KOPT-K1 (cell line): ENCODE results near the gene MTA1.

ENCODE experiments used
- H3K27ac ChIP-seq: fragments of 200-600 bp; sonication (generic); 2 replicates; pipeline ENCODE4 v1.5.1; 2016; ENCODE audit warnings: antibody characterized with exemption, mild to moderate bottlenecking, low read depth, low read length; ENCODE audit not compliant: poor library complexity, severe bottlenecking
- H3K36me3 ChIP-seq: fragments of 200-600 bp; sonication (generic); 2 replicates; pipeline ENCODE4 v1.5.1; 2017; ENCODE audit warnings: antibody characterized with exemption, mild to moderate bottlenecking, low read length, moderate library complexity; ENCODE audit not compliant: insufficient read depth
- H3K9me3 ChIP-seq: fragments of 200-600 bp; sonication (generic); 2 replicates; pipeline ENCODE4 v1.5.1; 2017; ENCODE audit warnings: antibody characterized with exemption, low read length, mild to moderate bottlenecking; ENCODE audit not compliant: insufficient read depth, poor library complexity, severe bottlenecking

The MTA1 gene

DNA sequence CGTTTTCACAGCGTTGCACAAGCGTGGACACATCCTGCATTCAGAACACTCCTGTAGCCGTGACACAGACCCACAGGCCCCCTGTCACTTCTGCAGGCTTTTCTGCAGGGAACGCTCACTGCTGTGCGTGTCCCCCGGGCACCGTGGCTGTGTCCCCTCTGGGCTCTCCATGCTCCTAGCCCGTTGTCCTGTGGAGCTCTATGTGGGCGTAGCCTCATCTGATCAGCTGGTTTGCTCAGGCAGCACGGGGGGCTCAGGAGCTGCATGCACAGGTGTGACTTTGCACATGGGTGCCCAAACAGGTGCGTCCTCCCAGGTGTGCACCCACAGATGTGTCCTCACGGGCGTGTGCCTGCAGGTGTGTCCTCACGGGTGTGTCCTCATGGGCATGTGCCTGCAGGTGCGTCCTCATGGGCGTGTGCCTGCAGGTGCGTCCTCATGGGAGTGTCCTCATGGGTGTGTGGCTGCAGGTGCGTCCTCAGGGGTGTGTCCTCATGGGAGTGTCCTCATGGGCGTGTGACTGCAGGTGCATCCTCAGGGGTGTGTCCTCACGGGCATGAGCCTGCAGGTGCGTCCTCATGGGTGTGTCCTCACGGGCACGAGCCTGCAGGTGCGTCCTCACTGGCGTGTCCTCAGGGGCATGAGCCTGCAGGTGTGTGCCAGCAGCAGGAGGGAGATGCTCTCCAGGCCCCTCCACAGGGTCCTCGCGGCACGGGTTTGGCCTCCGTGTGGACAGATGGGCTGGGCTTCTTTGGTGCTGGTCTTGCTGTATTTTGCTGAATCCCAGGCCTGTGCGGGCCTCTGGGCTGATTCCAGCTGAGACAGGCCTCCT is 17.5 kb downstream of the MTA1 start:
- H3K27ac ChIP-seq: no peak overlapping the region
- H3K9me3 ChIP-seq: peaks cover 7% of the 10 kb centered on the region
- peaks cover 84% of the 10 kb centered on the region for H3K36me3 ChIP-seq

DNA sequence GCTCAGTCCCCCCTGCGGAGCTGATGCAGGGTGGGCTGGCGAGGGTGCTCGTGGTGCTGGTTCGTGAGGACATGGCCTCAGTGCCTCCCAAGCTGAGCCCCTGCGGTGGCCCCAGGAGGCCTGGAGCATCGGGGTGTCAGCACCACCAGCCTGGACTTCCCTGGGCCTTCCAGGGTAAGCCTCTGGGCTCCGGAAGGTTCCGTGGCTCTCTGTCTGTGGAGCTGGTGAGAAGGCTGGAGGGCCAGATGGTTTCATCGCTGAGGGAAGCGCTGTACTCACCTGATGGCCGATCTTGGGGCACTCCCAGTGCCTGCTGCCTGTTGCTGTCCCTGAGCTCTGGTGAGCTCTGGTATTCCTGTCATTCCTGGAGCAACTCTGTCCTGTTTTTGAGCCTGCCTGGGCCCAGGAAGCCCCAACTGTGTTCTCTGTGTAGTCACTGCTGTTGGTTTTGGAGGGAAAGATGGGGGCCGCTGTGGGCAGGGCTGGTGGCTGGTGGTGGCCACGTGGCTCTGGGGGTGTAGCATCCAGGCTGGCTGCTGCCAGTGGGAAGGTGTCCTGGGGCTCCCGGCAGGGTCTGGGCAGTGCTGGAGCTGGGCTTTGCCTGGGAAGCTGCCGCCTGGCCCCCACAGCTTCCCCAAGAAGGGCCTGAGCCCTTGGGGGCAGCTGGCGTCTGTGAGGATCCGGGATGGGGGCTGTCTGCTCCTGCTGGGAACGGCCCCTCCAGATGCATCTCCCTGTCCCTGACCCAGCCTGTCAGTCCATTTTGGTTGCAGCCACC is 18.3 kb downstream of the MTA1 start:
- Histone ChIP-seq H3K9me3 (peaks cover 7% of the 10 kb centered on the region), H3K36me3 (peaks cover 88% of the 10 kb centered on the region), H3K27ac (no peak overlapping the region)

DNA sequence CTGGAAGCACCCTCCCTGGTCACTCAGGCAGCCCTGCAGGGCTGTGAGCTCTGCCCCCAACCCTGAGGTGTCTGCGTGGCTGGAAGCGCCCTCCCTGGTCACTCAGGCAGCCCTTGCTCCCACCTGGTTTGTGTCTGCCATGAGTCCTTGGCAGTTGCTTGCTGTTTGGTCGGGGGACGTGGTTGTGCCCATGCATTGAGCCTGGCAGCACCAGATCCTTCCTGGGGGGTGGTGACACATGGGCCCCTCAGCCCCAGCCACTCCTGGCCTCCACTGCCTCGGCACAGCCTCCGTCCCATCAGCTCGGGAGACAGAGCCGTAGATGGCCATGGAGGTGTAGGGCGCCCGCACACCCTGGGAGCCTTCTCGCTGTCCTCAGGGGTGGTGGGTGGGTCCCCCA is 19.6 kb downstream of the MTA1 start:
- Histone ChIP-seq H3K27ac (no peak overlapping the region), H3K36me3 (peaks cover 90% of the 10 kb centered on the region), H3K9me3 (peaks cover 7% of the 10 kb centered on the region)

DNA sequence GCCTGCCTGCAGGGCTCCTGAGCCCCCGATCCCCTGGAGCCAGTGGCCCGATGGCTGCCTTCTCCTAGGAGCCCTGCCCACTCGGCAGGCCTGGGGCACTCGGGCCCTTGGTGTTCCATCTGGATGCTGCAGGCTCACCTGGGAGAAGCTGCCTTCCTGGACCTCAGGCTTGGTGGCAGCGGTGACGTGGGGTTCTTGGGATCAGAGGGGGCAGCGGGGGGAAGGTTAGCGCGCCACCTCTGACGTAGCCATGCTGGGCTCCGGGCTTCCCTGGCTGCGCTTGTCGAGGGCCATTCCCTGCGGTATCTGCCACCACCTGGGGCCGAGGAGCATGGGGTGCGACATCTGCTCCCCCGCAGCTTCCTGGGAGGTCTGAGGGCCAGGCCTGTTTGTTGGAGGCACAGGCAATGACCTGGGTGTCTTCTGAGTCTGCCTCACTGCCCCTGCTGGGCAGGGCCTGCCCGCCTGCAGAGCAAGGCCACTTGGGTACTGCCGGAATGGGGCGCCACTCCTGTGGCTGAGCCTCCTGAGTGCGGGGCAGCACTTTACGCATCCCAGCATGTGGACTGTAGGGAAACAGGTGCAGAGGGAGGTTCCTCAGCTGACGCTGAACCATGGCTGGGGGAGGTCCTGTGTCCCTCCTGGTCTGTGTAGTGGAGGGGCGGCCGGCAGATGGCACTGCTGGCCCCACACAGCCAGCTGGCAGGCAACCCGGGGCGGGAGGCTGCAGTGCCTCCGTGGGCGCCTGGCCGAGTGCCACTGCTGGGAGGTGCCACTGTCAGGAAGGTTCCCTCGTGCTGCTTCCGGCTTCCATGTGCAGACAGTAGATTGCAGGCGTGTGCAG is 20.3 kb downstream of the MTA1 start:
- Histone ChIP-seq H3K9me3 (peaks cover 7% of the 10 kb centered on the region), H3K27ac (no peak overlapping the region), H3K36me3 (peaks cover 89% of the 10 kb centered on the region)

DNA sequence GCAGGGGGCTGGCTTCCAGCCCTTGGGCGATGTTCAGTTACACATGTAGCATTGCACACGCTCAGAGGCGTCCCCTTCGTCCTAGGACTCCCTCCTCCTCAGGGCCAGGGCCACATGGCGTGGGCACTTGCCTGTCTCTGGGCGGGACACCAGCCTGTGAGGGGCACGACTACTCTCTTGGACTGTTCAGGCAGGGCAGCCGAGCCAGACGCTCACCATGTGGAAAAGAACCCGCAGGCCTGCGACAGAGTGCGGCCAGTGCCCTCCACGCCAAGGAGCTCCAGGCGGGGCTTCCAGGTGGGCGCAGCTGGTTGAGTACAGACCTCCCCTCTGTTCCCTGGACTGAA is 20.9 kb downstream of the MTA1 start:
- H3K9me3 ChIP-seq: peaks cover 3% of the 10 kb centered on the region
- peaks cover 89% of the 10 kb centered on the region for H3K36me3 ChIP-seq
- no peak overlapping the region for H3K27ac ChIP-seq

DNA sequence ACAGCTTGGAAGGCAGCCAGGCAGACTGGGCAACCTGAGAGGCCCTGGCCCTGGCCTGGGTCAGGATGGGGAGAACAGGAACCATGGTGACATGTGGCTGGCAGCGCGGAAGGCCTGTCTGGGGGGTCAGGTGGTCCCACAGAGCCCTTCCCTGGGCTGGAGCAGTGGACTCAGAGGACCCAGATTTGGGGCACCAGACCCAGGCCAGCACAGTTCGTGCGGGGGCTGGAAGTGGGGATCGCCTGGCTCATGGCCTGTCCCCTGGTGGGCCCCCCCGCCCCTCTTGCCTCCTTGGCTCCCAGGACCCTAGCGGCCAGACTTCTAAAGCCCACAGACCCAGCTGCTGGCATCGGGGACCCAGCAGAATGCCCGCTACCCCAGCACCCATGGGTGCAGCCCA is 21.4 kb downstream of the MTA1 start:
- peaks cover 89% of the 10 kb centered on the region for H3K36me3 ChIP-seq
- no peaks in the 10 kb centered on the region for H3K9me3 ChIP-seq
- no peak overlapping the region for H3K27ac ChIP-seq

DNA sequence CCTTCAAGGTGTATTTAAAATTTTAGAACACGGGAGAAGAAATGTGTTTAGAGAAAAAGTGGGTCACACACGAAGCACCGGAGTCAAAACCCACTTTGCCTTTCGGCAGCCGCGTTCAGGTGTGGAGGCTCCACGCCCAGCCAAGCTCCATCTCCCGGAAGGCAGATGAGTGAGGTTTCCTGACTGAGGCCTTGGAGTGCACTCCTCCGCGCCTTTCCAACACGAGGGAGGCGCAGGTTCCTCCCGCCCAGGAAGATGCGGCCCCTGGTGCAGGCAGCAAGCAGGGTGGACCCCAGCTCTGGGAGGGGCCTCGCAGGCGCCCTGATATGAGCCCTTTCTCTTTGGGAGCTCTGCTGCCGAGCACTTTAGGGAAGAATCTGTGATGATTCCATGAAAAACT is 22.5 kb downstream of the MTA1 start:
- no peaks in the 10 kb centered on the region for H3K9me3 ChIP-seq
- H3K36me3 ChIP-seq: peaks cover 89% of the 10 kb centered on the region
- no peak overlapping the region for H3K27ac ChIP-seq

DNA sequence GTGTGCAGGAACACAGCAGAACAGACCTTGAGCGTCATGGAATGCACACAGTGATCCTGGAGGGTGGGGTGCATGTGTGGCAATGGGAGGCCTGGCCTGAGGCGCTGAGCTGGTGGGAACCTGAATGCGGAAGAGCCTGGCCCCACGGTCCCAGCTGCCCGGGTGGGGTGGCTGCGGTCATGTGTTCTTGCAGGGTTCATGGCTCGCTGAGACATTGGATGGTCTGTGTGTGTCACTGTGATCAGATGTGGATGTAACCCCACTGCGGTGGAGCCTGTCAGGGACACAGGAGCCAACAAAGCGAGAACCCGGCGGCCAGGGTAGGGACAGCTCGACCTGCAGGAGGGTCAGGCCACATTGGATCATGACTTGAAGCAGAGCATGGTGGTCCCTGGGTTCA is 23.2 kb downstream of the MTA1 start:
- no peaks in the 10 kb centered on the region for H3K9me3 ChIP-seq
- no peak overlapping the region for H3K27ac ChIP-seq
- peaks cover 89% of the 10 kb centered on the region for H3K36me3 ChIP-seq

DNA sequence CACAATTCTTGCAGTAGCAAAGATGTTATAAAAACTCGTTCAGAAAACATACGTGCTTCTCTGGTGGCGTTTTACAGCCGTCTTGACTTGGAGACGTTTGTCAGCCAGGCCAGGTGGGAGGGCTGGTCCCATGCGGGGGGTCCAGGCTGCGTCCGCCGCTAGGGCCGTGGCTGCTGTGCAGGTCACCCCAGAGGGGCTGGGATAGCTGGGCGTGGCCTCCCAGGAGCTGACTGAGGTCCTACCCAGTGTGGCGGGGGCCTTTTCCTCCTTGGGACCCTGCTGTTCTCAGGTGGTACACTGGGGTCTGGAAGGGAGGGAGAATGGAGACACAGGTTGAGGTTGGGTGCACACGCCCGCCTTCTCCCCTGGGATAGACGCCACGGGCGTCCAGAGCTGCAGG is 25.2 kb downstream of the MTA1 start:
- Histone ChIP-seq H3K36me3 (peaks cover 88% of the 10 kb centered on the region), H3K9me3 (no peaks in the 10 kb centered on the region), H3K27ac (no peak overlapping the region)

DNA sequence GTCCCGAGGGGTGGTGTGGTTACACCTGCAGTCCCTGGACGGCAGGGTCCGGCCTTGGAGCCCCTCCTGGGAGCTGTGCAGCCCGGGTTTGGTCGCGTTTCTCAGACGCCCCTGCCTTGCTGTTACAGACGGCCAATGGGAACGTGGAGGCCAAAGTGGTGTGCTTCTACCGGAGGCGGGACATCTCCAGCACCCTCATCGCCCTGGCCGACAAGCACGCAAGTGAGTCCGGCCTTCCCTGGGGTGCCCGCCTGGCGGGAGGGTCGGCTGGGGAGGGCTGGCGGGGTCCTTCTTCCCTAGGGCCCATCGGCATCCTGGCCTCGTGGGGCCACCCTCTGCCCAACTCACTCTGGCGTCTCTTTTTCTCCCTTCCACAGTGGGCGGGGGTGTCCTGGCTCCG is 25.7 kb downstream of the MTA1 start:
- peaks cover 88% of the 10 kb centered on the region for H3K36me3 ChIP-seq

DNA sequence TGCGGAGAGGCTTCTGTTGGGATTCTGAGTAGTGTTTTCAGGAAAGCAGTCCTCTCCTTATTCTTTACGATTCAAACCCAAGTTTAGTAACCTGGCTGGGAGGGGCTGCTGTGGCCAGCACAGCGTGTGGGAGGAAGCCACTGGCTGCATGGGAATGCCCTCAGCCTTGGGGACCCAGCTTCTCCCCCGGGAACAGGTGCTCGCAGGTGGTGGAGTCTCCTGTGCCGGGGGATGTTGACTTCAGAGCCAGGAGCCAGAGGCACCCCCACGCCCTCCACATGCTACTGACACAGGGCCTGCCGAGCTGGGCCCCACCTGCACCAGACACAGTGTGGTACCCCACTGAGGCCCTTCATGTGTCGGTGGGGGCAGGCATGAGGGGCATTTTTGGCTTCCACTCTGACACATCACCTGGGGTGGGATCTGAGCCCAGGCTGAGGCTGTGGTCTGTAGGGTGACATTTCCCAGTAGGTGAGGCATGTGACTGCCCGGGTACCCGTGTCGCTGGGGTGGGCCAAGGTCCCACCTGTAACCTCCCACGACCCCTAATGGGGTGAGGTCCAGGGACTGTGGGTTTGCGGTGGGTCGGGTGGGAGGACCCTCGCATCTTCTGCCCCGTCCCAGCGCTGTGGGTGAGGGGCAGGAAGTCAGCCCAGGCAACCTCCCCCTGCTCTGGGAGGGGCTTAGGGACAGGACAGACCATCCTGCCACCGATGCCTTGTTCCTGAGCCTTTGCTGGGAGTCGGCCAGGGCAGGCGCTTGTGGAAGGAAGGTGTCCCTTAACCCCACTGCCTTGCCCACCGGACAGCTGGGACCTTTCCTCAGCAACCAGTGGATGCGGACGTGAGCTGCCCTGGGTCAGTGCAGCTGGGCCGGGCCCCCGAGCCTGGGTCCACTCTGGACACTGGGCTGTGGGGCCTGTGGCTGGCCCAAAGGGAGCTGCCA is 26.5 kb downstream of the MTA1 start:
- peaks cover 88% of the 10 kb centered on the region for H3K36me3 ChIP-seq
- no peak overlapping the region for H3K27ac ChIP-seq

More for the DNA sequence above, 25.7 kb downstream of the MTA1 start:
- Histone ChIP-seq H3K27ac (no peak overlapping the region), H3K9me3 (no peaks in the 10 kb centered on the region)

DNA sequence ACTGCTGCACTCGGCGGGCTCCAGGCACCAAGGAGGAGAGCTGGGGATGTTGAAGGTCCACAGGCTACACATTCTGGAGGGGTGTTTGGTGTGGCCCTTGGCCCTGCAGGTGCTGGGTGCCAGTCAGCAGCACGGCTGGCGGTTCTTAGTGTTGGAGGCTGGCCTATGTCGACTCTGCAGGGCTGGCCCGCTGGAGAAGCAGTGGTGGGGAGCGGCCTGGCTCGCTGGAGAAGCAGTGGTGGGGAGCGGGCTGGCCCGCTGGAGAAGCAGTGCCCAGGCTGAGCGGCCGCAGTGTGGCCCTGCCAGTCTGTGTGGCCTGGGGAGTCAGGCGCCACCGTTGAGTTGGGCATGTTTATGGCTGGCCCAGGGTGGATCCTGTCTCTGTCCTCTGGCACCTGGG is 27.3 kb downstream of the MTA1 start:
- peaks cover 89% of the 10 kb centered on the region for H3K36me3 ChIP-seq
- no peak overlapping the region for H3K27ac ChIP-seq
- no peaks in the 10 kb centered on the region for H3K9me3 ChIP-seq

More for the DNA sequence above, 26.5 kb downstream of the MTA1 start:
- no peaks in the 10 kb centered on the region for H3K9me3 ChIP-seq

DNA sequence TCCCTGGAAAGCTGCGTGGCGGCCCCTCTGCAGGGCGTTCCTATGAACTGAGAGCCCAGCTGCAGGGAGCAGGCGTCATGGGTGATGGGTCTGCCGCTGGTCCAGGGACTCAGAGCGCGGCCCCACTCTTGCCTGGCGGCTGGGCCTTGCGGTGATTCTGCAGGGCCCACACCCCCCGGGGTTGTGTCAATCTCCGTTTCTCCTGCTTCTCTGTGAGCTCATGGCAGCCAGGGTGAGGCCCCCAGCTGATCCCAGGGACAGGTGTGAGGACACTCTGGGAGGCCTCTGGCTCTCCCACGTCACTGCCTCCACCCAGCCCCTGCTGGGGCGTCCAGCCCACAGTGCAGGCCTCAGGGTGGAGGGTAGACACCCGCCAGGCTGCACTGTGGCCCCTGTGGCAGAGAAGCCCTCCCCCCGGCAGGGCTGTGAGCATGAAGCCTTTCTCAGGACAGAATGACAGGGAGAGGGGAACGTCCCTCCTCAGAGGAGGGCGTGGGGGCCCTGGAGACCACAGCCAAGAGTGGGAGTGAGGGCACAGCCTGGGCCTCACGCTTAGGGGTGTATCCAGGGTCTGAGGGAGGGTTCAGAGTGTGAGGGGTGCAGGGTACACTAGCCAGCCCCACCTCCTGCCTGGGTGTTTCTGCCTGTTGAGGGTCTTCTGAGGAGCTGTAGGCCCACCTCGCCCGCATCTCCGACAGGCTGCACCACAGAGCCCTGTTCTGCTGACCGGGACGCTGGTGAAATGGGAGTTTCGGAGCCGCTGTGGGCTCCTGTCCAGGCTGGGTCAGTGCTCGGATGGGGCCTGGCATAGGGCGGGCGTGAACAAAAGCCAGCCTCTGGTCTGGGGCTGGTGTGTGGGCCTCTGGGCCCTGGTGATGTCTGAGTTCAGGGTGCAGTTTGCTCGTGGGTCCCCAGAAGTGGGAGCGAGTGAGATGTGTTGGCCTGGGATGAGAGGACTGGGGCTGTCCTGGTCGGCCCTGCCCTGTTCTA is 28.3 kb downstream of the MTA1 start:
- no peaks in the 10 kb centered on the region for H3K9me3 ChIP-seq
- H3K36me3 ChIP-seq: peaks cover 89% of the 10 kb centered on the region
- no peak overlapping the region for H3K27ac ChIP-seq
